ENCODE results near the gene SGSM2. TPM values are rescaled to one million over a fixed set of nuclear protein-coding genes. Genes with fewer than 3 reads are reported as not detected.

SGSM2 gene
- total RNA-seq (10 to 100 TPM; 39.8 to 43.1 TPM), polyA plus RNA-seq (16.3 TPM)

- H3K9me3 Mint-ChIP-seq, result no peaks in the 10 kb centered on the region
- H3K36me3 Mint-ChIP-seq, result peaks cover 3 to 13% (median 7%) of the 10 kb centered on the region in 3 donors
- ChIA-PET CTCF (interaction anchor here (1.0 to 3.4 kb wide), 8 partner anchors 10 to 282 kb away, joined by 3 to 20 read pairs (median 6); partner anchors contain the start of gene HIC1), POLR2A (interaction anchor here (1.1 to 3.4 kb wide), 5 partner anchors 11 to 64 kb away, joined by 3 to 24 read pairs (median 5); partner anchors contain the start of genes MNT, SMG6 and SRR)
- no peaks in the 10 kb centered on the region for H3K27me3 Mint-ChIP-seq
- H3K27me3 ChIP-seq (ENCODE audit: insufficient read depth, low read length, poor library complexity, severe bottlenecking), result no peaks in the 10 kb centered on the region
- H3K36me3 ChIP-seq (ENCODE audit: insufficient read depth, low read length), result peaks cover 30% of the 10 kb centered on the region
- peak within 1 kb of the TSS; percentile 93 to 99 (median 97) for H3K4me3 Mint-ChIP-seq
- peak within 1 kb of the TSS; percentile 98 for H3K4me3 ChIP-seq (ENCODE audit: low read length)
- H3K9me3 ChIP-seq (ENCODE audit: low read length), result no peaks in the 10 kb centered on the region
- DNase-seq, result peak; percentile 68 to 87 (median 73)
- peak within 1 kb of the TSS; percentile 64 for H3K27ac ChIP-seq (ENCODE audit: low read depth, low read length)
- peaks cover 30 to 39% (median 31%) of the 10 kb centered on the region in 3 donors for H3K4me1 Mint-ChIP-seq
- peaks cover 20% of the 10 kb centered on the region for H3K4me1 ChIP-seq (ENCODE audit: insufficient read depth, low read length)
- H3K27ac Mint-ChIP-seq, result peak within 1 kb of the TSS; percentile 85 to 98 (median 96)
Observed at GRCh38 chr17:2336852-2337543, at the start of gene SGSM2. SGSM2 (plus strand) TSS chr17:2337501; CDS start chr17:2337689, 188 bp downstream.

GRCh38 chr17:2289878-2290478, 47.3 kb upstream of the SGSM2 start:
- H3K27me3 Mint-ChIP-seq, result no peaks in the 10 kb centered on the region
- no peak overlapping the region for H3K4me3 Mint-ChIP-seq
- peaks cover 4 to 81% (median 37%) of the 10 kb centered on the region in 3 donors for H3K36me3 Mint-ChIP-seq
- H3K36me3 ChIP-seq (ENCODE audit: insufficient read depth, low read length), result peaks cover 43% of the 10 kb centered on the region
- no peaks in the 10 kb centered on the region for H3K9me3 Mint-ChIP-seq
- H3K4me3 ChIP-seq (ENCODE audit: low read length), result no peak overlapping the region
- H3K4me1 ChIP-seq (ENCODE audit: insufficient read depth, low read length), result no peaks in the 10 kb centered on the region
- CTCF ChIA-PET, result no interaction called here
- H3K27ac Mint-ChIP-seq, result peak overlapping the region in 1 of 8 donors; percentile 11
- no peak overlapping the region for H3K27ac ChIP-seq (ENCODE audit: low read depth, low read length)
- POLR2A ChIA-PET, result no interaction called here
- H3K27me3 ChIP-seq (ENCODE audit: insufficient read depth, low read length, poor library complexity, severe bottlenecking), result no peaks in the 10 kb centered on the region
- peaks cover 9 to 12% (median 12%) of the 10 kb centered on the region in 3 donors for H3K4me1 Mint-ChIP-seq
- DNase-seq, result no peak
- H3K9me3 ChIP-seq (ENCODE audit: low read length), result no peaks in the 10 kb centered on the region

- H3K9me3 Mint-ChIP-seq, result no peaks in the 10 kb centered on the region
- POLR2A ChIA-PET, result no interaction called here
- no peak overlapping the region for H3K27ac Mint-ChIP-seq
- H3K27me3 Mint-ChIP-seq, result no peaks in the 10 kb centered on the region
- H3K4me1 ChIP-seq (ENCODE audit: insufficient read depth, low read length), result peaks cover 5% of the 10 kb centered on the region
- no peak for DNase-seq
- H3K27ac ChIP-seq (ENCODE audit: low read depth, low read length), result no peak overlapping the region
- H3K4me1 Mint-ChIP-seq, result peaks cover 23 to 30% (median 28%) of the 10 kb centered on the region in 3 donors
- H3K9me3 ChIP-seq (ENCODE audit: low read length), result no peaks in the 10 kb centered on the region
- peaks cover 4 to 87% (median 33%) of the 10 kb centered on the region in 3 donors for H3K36me3 Mint-ChIP-seq
- H3K27me3 ChIP-seq (ENCODE audit: insufficient read depth, low read length, poor library complexity, severe bottlenecking), result no peaks in the 10 kb centered on the region
- peaks cover 58% of the 10 kb centered on the region for H3K36me3 ChIP-seq (ENCODE audit: insufficient read depth, low read length)
- no peak overlapping the region for H3K4me3 ChIP-seq (ENCODE audit: low read length)
- CTCF ChIA-PET, result interaction anchor here (1.2 kb wide), 1 partner anchor 11 kb away, joined by 3 read pairs; no protein-coding TSS in a partner anchor
- H3K4me3 Mint-ChIP-seq, result no peak overlapping the region
Observed at GRCh38 chr17:2292100-2292499, 45.2 kb upstream of the SGSM2 start.

- Histone ChIP-seq H3K36me3 (ENCODE audit: insufficient read depth, low read length) (peaks cover 69% of the 10 kb centered on the region), H3K4me1 (ENCODE audit: insufficient read depth, low read length) (peaks cover 5% of the 10 kb centered on the region), H3K9me3 (ENCODE audit: low read length) (no peaks in the 10 kb centered on the region), H3K27ac (ENCODE audit: low read depth, low read length) (no peak overlapping the region), H3K4me3 (ENCODE audit: low read length) (no peak overlapping the region), H3K27me3 (ENCODE audit: insufficient read depth, low read length, poor library complexity, severe bottlenecking) (no peaks in the 10 kb centered on the region)
- ChIA-PET POLR2A (interaction anchor here (0.7 kb wide), 1 partner anchor 12 kb away, joined by 3 read pairs; no protein-coding TSS in a partner anchor), CTCF (interaction anchor here (0.7 kb wide), 1 partner anchor 240 kb away, joined by 3 read pairs; no protein-coding TSS in a partner anchor)
- H3K27me3 Mint-ChIP-seq, result no peaks in the 10 kb centered on the region
- H3K9me3 Mint-ChIP-seq, result no peaks in the 10 kb centered on the region
- H3K4me1 Mint-ChIP-seq, result peaks cover 41 to 61% (median 52%) of the 10 kb centered on the region in 3 donors
- H3K36me3 Mint-ChIP-seq, result peaks cover 3 to 91% (median 33%) of the 10 kb centered on the region in 3 donors
- peak overlapping the region in 4 of 8 donors; percentile 26 to 84 (median 53) for H3K27ac Mint-ChIP-seq
- peak overlapping the region in 1 of 7 donors; percentile 48 for H3K4me3 Mint-ChIP-seq
- DNase-seq, result no peak
Observed at GRCh38 chr17:2295575-2295974, 41.7 kb upstream of the SGSM2 start.

- Histone ChIP-seq H3K36me3 (ENCODE audit: insufficient read depth, low read length) (peaks cover 65% of the 10 kb centered on the region), H3K27me3 (ENCODE audit: insufficient read depth, low read length, poor library complexity, severe bottlenecking) (no peaks in the 10 kb centered on the region), H3K4me1 (ENCODE audit: insufficient read depth, low read length) (peaks cover 15% of the 10 kb centered on the region), H3K4me3 (ENCODE audit: low read length) (no peak overlapping the region), H3K27ac (ENCODE audit: low read depth, low read length) (no peak overlapping the region), H3K9me3 (ENCODE audit: low read length) (no peaks in the 10 kb centered on the region)
- DNase-seq, result no peak
- H3K36me3 Mint-ChIP-seq, result peaks cover 0 to 85% (median 25%) of the 10 kb centered on the region in 3 donors
- H3K27me3 Mint-ChIP-seq, result no peaks in the 10 kb centered on the region
- H3K4me1 Mint-ChIP-seq, result peaks cover 53 to 75% (median 67%) of the 10 kb centered on the region in 3 donors
- no peak overlapping the region for H3K4me3 Mint-ChIP-seq
- H3K9me3 Mint-ChIP-seq, result no peaks in the 10 kb centered on the region
- ChIA-PET POLR2A (no interaction called here), CTCF (interaction anchor here (1.0 kb wide), 1 partner anchor 239 kb away, joined by 3 read pairs; no protein-coding TSS in a partner anchor)
- peak overlapping the region in 1 of 8 donors; percentile 5 for H3K27ac Mint-ChIP-seq
Observed at GRCh38 chr17:2297023-2297422, 40.3 kb upstream of the SGSM2 start.

GRCh38 chr17:2299136-2299535, 38.2 kb upstream of the SGSM2 start:
- no peak for DNase-seq
- H3K27me3 ChIP-seq (ENCODE audit: insufficient read depth, low read length, poor library complexity, severe bottlenecking), result no peaks in the 10 kb centered on the region
- no peak overlapping the region for H3K4me3 ChIP-seq (ENCODE audit: low read length)
- no peak overlapping the region for H3K27ac Mint-ChIP-seq
- H3K27ac ChIP-seq (ENCODE audit: low read depth, low read length), result no peak overlapping the region
- H3K9me3 Mint-ChIP-seq, result no peaks in the 10 kb centered on the region
- H3K36me3 Mint-ChIP-seq, result peaks cover 0 to 68% (median 17%) of the 10 kb centered on the region in 3 donors
- no peaks in the 10 kb centered on the region for H3K27me3 Mint-ChIP-seq
- ChIA-PET POLR2A (no interaction called here), CTCF (interaction anchor here (1.5 to 1.9 kb wide), 2 partner anchors 54 to 84 kb away, joined by 4 read pairs; no protein-coding TSS in a partner anchor)
- peaks cover 50% of the 10 kb centered on the region for H3K36me3 ChIP-seq (ENCODE audit: insufficient read depth, low read length)
- peaks cover 23% of the 10 kb centered on the region for H3K4me1 ChIP-seq (ENCODE audit: insufficient read depth, low read length)
- peak overlapping the region in 1 of 7 donors; percentile 36 for H3K4me3 Mint-ChIP-seq
- peaks cover 57 to 76% (median 70%) of the 10 kb centered on the region in 3 donors for H3K4me1 Mint-ChIP-seq
- no peaks in the 10 kb centered on the region for H3K9me3 ChIP-seq (ENCODE audit: low read length)

- H3K27me3 Mint-ChIP-seq, result no peaks in the 10 kb centered on the region
- H3K9me3 ChIP-seq (ENCODE audit: low read length), result no peaks in the 10 kb centered on the region
- H3K4me1 Mint-ChIP-seq, result peaks cover 53 to 73% (median 66%) of the 10 kb centered on the region in 3 donors
- no peak for DNase-seq
- no peak overlapping the region for H3K4me3 Mint-ChIP-seq
- no peaks in the 10 kb centered on the region for H3K9me3 Mint-ChIP-seq
- H3K27ac ChIP-seq (ENCODE audit: low read depth, low read length), result no peak overlapping the region
- CTCF ChIA-PET, result no interaction called here
- peaks cover 0 to 62% (median 12%) of the 10 kb centered on the region in 3 donors for H3K36me3 Mint-ChIP-seq
- H3K27ac Mint-ChIP-seq, result peak overlapping the region in 1 of 8 donors; percentile 31
- POLR2A ChIA-PET, result no interaction called here
- H3K4me3 ChIP-seq (ENCODE audit: low read length), result no peak overlapping the region
- no peaks in the 10 kb centered on the region for H3K27me3 ChIP-seq (ENCODE audit: insufficient read depth, low read length, poor library complexity, severe bottlenecking)
- H3K36me3 ChIP-seq (ENCODE audit: insufficient read depth, low read length), result peaks cover 46% of the 10 kb centered on the region
- peaks cover 23% of the 10 kb centered on the region for H3K4me1 ChIP-seq (ENCODE audit: insufficient read depth, low read length)
Observed at GRCh38 chr17:2299756-2300155, 37.5 kb upstream of the SGSM2 start.
